AG10803 (cell line): ENCODE data around the gene ABHD2.
"Not testable (repeated sequence)": the region's sequence is repeated elsewhere in the genome, so short reads cannot be mapped to it uniquely, and the experiment has no call there.

Source experiments
- DNase-seq: peaks from one replicate; pipeline ENCODE4 v3.0.0; 2010; ENCODE audit warnings: low read depth
- H3K4me3 ChIP-seq: 2 replicates; pipeline ENCODE4 v1.5.1; 2011; ENCODE audit warnings: mild to moderate bottlenecking, low read length, control low read depth
- TF ChIP-seq, protein P1 (sequence below): conservative IDR thresholded peaks from 2 replicates; pipeline ENCODE4 v1.5.1; 2011; ENCODE audit warnings: mild to moderate bottlenecking, low read length, control low read depth, inconsistent platforms

Gene ABHD2

GRCh38 chr15:89137926-89138325, 49.7 kb downstream of the ABHD2 start:
- TF ChIP-seq, protein P1, sequence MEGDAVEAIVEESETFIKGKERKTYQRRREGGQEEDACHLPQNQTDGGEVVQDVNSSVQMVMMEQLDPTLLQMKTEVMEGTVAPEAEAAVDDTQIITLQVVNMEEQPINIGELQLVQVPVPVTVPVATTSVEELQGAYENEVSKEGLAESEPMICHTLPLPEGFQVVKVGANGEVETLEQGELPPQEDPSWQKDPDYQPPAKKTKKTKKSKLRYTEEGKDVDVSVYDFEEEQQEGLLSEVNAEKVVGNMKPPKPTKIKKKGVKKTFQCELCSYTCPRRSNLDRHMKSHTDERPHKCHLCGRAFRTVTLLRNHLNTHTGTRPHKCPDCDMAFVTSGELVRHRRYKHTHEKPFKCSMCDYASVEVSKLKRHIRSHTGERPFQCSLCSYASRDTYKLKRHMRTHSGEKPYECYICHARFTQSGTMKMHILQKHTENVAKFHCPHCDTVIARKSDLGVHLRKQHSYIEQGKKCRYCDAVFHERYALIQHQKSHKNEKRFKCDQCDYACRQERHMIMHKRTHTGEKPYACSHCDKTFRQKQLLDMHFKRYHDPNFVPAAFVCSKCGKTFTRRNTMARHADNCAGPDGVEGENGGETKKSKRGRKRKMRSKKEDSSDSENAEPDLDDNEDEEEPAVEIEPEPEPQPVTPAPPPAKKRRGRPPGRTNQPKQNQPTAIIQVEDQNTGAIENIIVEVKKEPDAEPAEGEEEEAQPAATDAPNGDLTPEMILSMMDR, result no peak
- H3K4me3 ChIP-seq, result no peak overlapping the region
- no peak for DNase-seq

DNA sequence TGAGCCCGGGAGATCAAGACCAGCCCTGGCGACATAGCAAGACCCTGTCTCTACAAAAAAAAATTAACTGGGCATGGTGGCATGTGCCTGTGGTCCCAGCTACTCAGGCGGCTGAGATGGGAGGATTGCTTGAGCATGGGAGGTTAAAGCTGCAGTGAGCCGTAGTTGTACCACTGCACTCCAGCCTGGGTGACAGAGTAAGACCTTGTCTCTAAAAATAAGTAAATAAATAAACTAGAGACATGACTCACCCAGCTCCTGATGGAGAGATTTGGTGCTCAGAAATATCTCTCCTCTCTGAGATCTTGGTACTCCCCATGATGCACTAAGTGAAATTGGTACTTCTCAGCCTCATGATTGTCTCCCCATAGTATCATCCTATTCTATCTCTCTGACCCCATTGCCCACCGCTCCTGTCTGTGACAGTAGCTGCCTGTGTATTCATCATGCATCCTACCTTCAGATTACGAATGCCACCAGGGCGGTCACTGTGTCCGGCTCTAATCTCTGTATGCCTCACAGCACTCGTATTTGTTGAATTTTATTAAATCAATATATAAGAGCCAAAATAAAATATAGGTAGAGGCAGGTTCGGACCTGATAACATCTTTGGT, 50.9 kb downstream of the ABHD2 start:
- H3K4me3 ChIP-seq, result no peak overlapping the region
- no peak for DNase-seq
- TF ChIP-seq, protein P1, result no peak

- no peak overlapping the region for H3K4me3 ChIP-seq
- DNase-seq, result peak; percentile 45
- TF ChIP-seq, protein P1, result peak; percentile 46
Observed at GRCh38 chr15:89139613-89140499, 51.6 kb downstream of the ABHD2 start.

GRCh38 chr15:89140595-89140994, 52.3 kb downstream of the ABHD2 start:
- TF ChIP-seq, protein P1, result no peak
- H3K4me3 ChIP-seq, result no peak overlapping the region
- DNase-seq, result no peak

- not testable (repeated sequence) for DNase-seq
Observed at GRCh38 chr15:89141159-89141558, 52.9 kb downstream of the ABHD2 start.

GRCh38 chr15:89141885-89142284, 53.6 kb downstream of the ABHD2 start:
- no peak for DNase-seq
- TF ChIP-seq, protein P1, result no peak
- H3K4me3 ChIP-seq, result no peak overlapping the region

More at GRCh38 chr15:89141159-89141558, 52.9 kb downstream of the ABHD2 start:
- H3K4me3 ChIP-seq, result not testable (repeated sequence)

- no peak overlapping the region for H3K4me3 ChIP-seq
- TF ChIP-seq, protein P1, result no peak
Observed at GRCh38 chr15:89142423-89142822, 54.2 kb downstream of the ABHD2 start.

More at GRCh38 chr15:89142423-89142822, 54.2 kb downstream of the ABHD2 start:
- no peak for DNase-seq
